ENCODE results near the gene GTPBP3. TPM values are rescaled to one million over a fixed set of nuclear protein-coding genes. Genes with fewer than 3 reads are reported as not detected.
A peak's percentile ranks its signal among the peaks of the same experiment; 100 is the strongest.

GTPBP3 gene
- total and polyA plus RNA-seq, 2 of the 8 experiments (the other 6 are each of a cell fraction or from before 2014, with no cell fraction given) = 30.4 to 56.0 TPM

- no peak overlapping the region for H3K14ac ChIP-seq (ENCODE audit: insufficient read length)
- H2BK20ac ChIP-seq (ENCODE audit: low read length) = no peak overlapping the region
- DNase-seq (ENCODE audit: low read depth in 1 of 2, low spot score in 2 of 2) (peak in 1 of 2 experiments; percentile 90), FAIRE-seq (no peak)
- peak overlapping the region in 1 of 4 experiments; percentile 96; a peak in 1 of 8 replicates for H3K4me3 ChIP-seq (ENCODE audit: extremely low read depth in 1 of 4, insufficient read depth in 2 of 4, low read depth in 3 of 4, low read length in 4 of 4)
- no peak overlapping the region for H4K5ac ChIP-seq (ENCODE audit: insufficient read length, low read depth, low read length)
- H3K23ac ChIP-seq (ENCODE audit: insufficient read length) = no peak overlapping the region
- ChIA-PET CTCF (ENCODE audit: partially characterized antibody) (interaction anchor here (0.8 to 13.5 kb wide), 6 partner anchors 8 to 127 kb away, joined by 3 to 153 read pairs (median 4); partner anchors contain the start of genes CCDC194 and MRPL34), POLR2A (ENCODE audit: partially characterized antibody) (interaction anchor here (0.9 to 13.5 kb wide), 5 partner anchors 8 to 47 kb away, joined by 4 to 100 read pairs (median 5); partner anchors contain the start of gene DDA1)
- no peak overlapping the region for H2AK5ac ChIP-seq (ENCODE audit: low read depth, low read length)
- no peak overlapping the region for H4K8ac ChIP-seq (ENCODE audit: extremely low read depth, insufficient read depth, low read length)
- H3K4ac ChIP-seq (replicated peaks; ENCODE audit: insufficient read length, low read depth, low read length) = peak overlapping the region; percentile 93
- peaks cover 0 to 3% (median 0%) of the 10 kb centered on the region in 4 experiments; a peak in 1 of 8 replicates for H3K36me3 ChIP-seq (ENCODE audit: control insufficient read depth in 2 of 4, insufficient read depth in 4 of 4, low read length in 3 of 4)
- H3K9ac ChIP-seq (replicated peaks in 1 of 4; ENCODE audit: extremely low read depth in 1 of 4, low read depth in 3 of 4, low read length in 3 of 4) = no peak overlapping the region
- no peaks in the 10 kb centered on the region for H3K79me2 ChIP-seq (ENCODE audit: control insufficient read depth in 1 of 2, insufficient read depth in 2 of 2, low read length in 2 of 2)
- peaks cover 0 to 2% of the 10 kb centered on the region in 2 experiments for H4K20me1 ChIP-seq (replicated peaks in 1 of 2; ENCODE audit: control insufficient read depth in 1 of 2, insufficient read depth in 2 of 2, low read length in 2 of 2)
- H2BK120ac ChIP-seq (replicated peaks; ENCODE audit: low read depth, low read length) = no peak overlapping the region
- no peak overlapping the region for H2AFZ ChIP-seq (ENCODE audit: low read length)
- 84% methylated on average over 31 of the region's 34 CpGs; no CpG with 5 or more reads in 1 of the 2 experiments for WGBS, 2 experiments (ENCODE audit: extremely low coverage in 1 of 2, insufficient coverage in 1 of 2, insufficient read length in 1 of 2, insufficient replicate concordance in 2 of 2, low coverage in 1 of 2, low lambda C conversion rate in 2 of 2, missing lambda C conversion rate in 1 of 2)
- peak overlapping the region; percentile 71; the same call in 1 of the 2 replicates for H2BK5ac ChIP-seq (ENCODE audit: low read depth, low read length)
- peak overlapping the region in 1 of 2 experiments; percentile 17; a peak in 1 of 4 replicates for H3K4me2 ChIP-seq (ENCODE audit: insufficient read depth in 1 of 2, low read depth in 2 of 2, low read length in 2 of 2)
- no peak overlapping the region for H2BK15ac ChIP-seq (ENCODE audit: low read length)
- H3K4me1 ChIP-seq (replicated peaks in 1 of 4; ENCODE audit: control insufficient read depth in 3 of 4, insufficient read depth in 4 of 4, low read length in 3 of 4) = peaks cover 0 to 28% (median 21%) of the 10 kb centered on the region in 4 experiments; a peak in 5 of 7 replicates
- H4K91ac ChIP-seq (replicated peaks; ENCODE audit: insufficient read length, low read length) = peak overlapping the region; percentile 53
- no peaks in the 10 kb centered on the region for H3K27me3 ChIP-seq (replicated peaks in 1 of 4; ENCODE audit: control insufficient read depth in 3 of 4, extremely low read depth in 1 of 4, insufficient read depth in 3 of 4, low read length in 3 of 4)
- H3K56ac ChIP-seq (replicated peaks; ENCODE audit: insufficient read length, low read depth, low read length) = no peak overlapping the region
- H3K23me2 ChIP-seq (ENCODE audit: low read depth, low read length) = peaks cover 18% of the 10 kb centered on the region
- H3K9me3 ChIP-seq (ENCODE audit: insufficient read depth in 2 of 2, low read depth in 1 of 2, low read length in 1 of 2) = no peaks in the 10 kb centered on the region
- no peak overlapping the region for H3K18ac ChIP-seq (ENCODE audit: extremely low read depth, low read length)
- H3K79me1 ChIP-seq (ENCODE audit: low read depth, low read length) = peaks cover 3% of the 10 kb centered on the region
- TF ChIP-seq TCF12 (IDR thresholded peaks at IDR 0.05; ENCODE audit: low read depth, low read length) (no peak), SIN3A (conservative IDR thresholded peaks at IDR 0.05 in 1 of 2, IDR thresholded peaks at IDR 0.05 in 1 of 2; ENCODE audit: low read depth in 1 of 2, low read length in 2 of 2) (no peak), KDM1A (IDR thresholded peaks at IDR 0.05; ENCODE audit: borderline replicate concordance, low read length) (no peak), GTF2F1 (IDR thresholded peaks at IDR 0.05; ENCODE audit: borderline replicate concordance, low read depth, low read length) (no peak), SIX5 (IDR thresholded peaks at IDR 0.05; ENCODE audit: low read depth, low read length) (no peak), SRF (IDR thresholded peaks at IDR 0.05; ENCODE audit: low read depth, low read length) (no peak), KDM5A (IDR thresholded peaks at IDR 0.05; ENCODE audit: low read length) (no peak), CHD1 (IDR thresholded peaks at IDR 0.05; ENCODE audit: low read depth, low read length) (no peak), CEBPB (IDR thresholded peaks at IDR 0.05; ENCODE audit: low read depth, low read length) (no peak)
- H2BK12ac ChIP-seq (ENCODE audit: low read depth, low read length) = peak overlapping the region; percentile 84; the same call in 1 of the 2 replicates
- no peak overlapping the region for H3K27ac ChIP-seq (ENCODE audit: low read depth, low read length)
These were observed 1.9 kb downstream of the GTPBP3 start for GRCh38 chr19:17339088-17339741.
